K562 (cell line): ENCODE measurements around the gene OPCML. TPM values are rescaled to one million over a fixed set of nuclear protein-coding genes. Genes with fewer than 3 reads are reported as not detected.

Experiments
- ATAC-seq: fragments of 200-7000 bp; cut with Tn5 transposase; 3 replicates; pipeline ENCODE4 v1.9.1; 2020; ENCODE audit warnings: moderate library complexity
- BruUV-seq: library from RNA; stranded (reverse); fragments of 400-500 nt; replicated peaks from 2 replicates; lab custom pipeline; 2021; lab: Mats Ljungman, UMichigan
- CTCF ChIA-PET: fragments of 300-600 bp; formaldehyde crosslinking; extraction: SDS; loops from one replicate; lab custom pipeline; 2021; ENCODE audit warnings: low intra/inter-chr PET ratio; lab: Yijun Ruan, JAX
- POLR2A ChIA-PET: fragments of 300-600, 350-650 bp; sonication (Branson Sonifier 250); formaldehyde crosslinking; extraction: SDS; loops from one replicate; lab custom pipeline; 2021; ENCODE audit warnings: antibody characterized with exemption, inconsistent platforms; lab: Yijun Ruan, JAX
- DNase-seq, 4 experiments: peaks; one replicate each; pipeline versions ENCODE4 v3.0.0 to v3.0.0-alpha.2; 2011 to 2018; ENCODE audit warnings: low spot score in 3 of 4, mixed read lengths in 3 of 4; ENCODE audit errors: extremely low read depth in 1 of 4
- FAIRE-seq: peaks from 2 replicates; lab custom pipeline; 2011; peaks lifted over from hg19 to GRCh38; lab: Jason Lieb, UNC
- H2AFZ ChIP-seq: 2 replicates; pipeline ENCODE4 v1.6.0; 2011; ENCODE audit warnings: low read depth, low read length, control low read depth, inconsistent platforms
- H3K27ac ChIP-seq: fragments of 200-600 bp; 3 replicates; pipeline ENCODE4 v1.8.0; 2011; ENCODE audit warnings: low read depth, mild to moderate bottlenecking, control low read depth, inconsistent platforms, low read length, moderate library complexity, mixed read lengths; ENCODE audit errors: extremely low read depth
- H3K27me3 ChIP-seq, 2 experiments: fragments of 300-600 bp in 1 of 2; 2 replicates in 1 of 2; 3 replicates in 1 of 2; pipeline versions ENCODE4 v1.6.0 to v1.8.0; 2011; ENCODE audit warnings: inconsistent platforms in 2 of 2, low read length in 2 of 2, mild to moderate bottlenecking in 1 of 2, mixed read lengths in 1 of 2, moderate library complexity in 1 of 2; ENCODE audit not compliant: control insufficient read depth in 2 of 2, insufficient read depth in 2 of 2
- H3K36me3 ChIP-seq: fragments of 300-600 bp; 3 replicates; pipeline ENCODE4 v1.8.0; 2011; ENCODE audit warnings: mild to moderate bottlenecking, low read length, inconsistent platforms; ENCODE audit not compliant: control insufficient read depth, insufficient read depth
- H3K4me1 ChIP-seq, 2 experiments: fragments of 200-600 bp in 1 of 2; replicated peaks in 1 of 2; 2 replicates in 1 of 2; 3 replicates in 1 of 2; pipeline versions ENCODE4 v1.5.1 to v1.8.0; 2011; ENCODE audit warnings: inconsistent platforms in 2 of 2, low read length in 2 of 2, mild to moderate bottlenecking in 1 of 2, mixed read lengths in 1 of 2, moderate library complexity in 1 of 2; ENCODE audit not compliant: control insufficient read depth in 2 of 2, insufficient read depth in 2 of 2
- H3K4me2 ChIP-seq: 2 replicates; pipeline ENCODE4 v1.6.1; 2011; ENCODE audit warnings: low read length, control low read depth, inconsistent platforms, mixed read lengths; ENCODE audit not compliant: insufficient read depth
- H3K4me3 ChIP-seq: fragments of 200-600 bp; sonication (generic), shearing (Covaris generic); 2 replicates; pipeline ENCODE4 v1.5.1; 2016; ENCODE audit warnings: control low read depth, inconsistent platforms
- H3K79me2 ChIP-seq: fragments of 200-600 bp; 3 replicates; pipeline ENCODE4 v1.8.0; 2011; ENCODE audit warnings: low read length, inconsistent platforms; ENCODE audit not compliant: control insufficient read depth, insufficient read depth
- H3K9ac ChIP-seq, 2 experiments: 2 replicates each; pipeline versions ENCODE4 v1.6.0 to v1.6.1; 2011; ENCODE audit warnings: low read depth in 2 of 2, low read length in 2 of 2, control low read depth in 1 of 2, inconsistent platforms in 1 of 2, mild to moderate bottlenecking in 1 of 2, mixed read lengths in 1 of 2; ENCODE audit not compliant: insufficient read depth in 1 of 2
- H3K9me1 ChIP-seq: one replicate; pipeline ENCODE4 v1.6.0; 2011; ENCODE audit warnings: inconsistent platforms, mild to moderate bottlenecking, low read length, moderate library complexity; ENCODE audit not compliant: control insufficient read depth, insufficient read depth
- H3K9me3 ChIP-seq: replicated peaks from 2 replicates; pipeline ENCODE4 v1.5.1; 2011; ENCODE audit warnings: low read depth, low read length, inconsistent platforms; ENCODE audit not compliant: control insufficient read depth, insufficient read depth
- H4K20me1 ChIP-seq: replicated peaks from 2 replicates; pipeline ENCODE4 v1.6.1; 2011; ENCODE audit warnings: low read length, inconsistent platforms, mixed read lengths; ENCODE audit not compliant: control insufficient read depth, insufficient read depth
- AFF1 ChIP-seq, 2 experiments: fragments of 450-650 bp; IDR thresholded peaks; 2 replicates each; pipeline ENCODE4 v1.6.1; 2018; ENCODE audit warnings: mild to moderate bottlenecking in 2 of 2, low read depth in 1 of 2; ENCODE audit not compliant: partially characterized antibody in 2 of 2
- ASH1L ChIP-seq: fragments of 450-650 bp; IDR thresholded peaks from 2 replicates; pipeline ENCODE4 v1.6.1; 2018; ENCODE audit warnings: borderline replicate concordance, mild to moderate bottlenecking, low read depth; ENCODE audit not compliant: partially characterized antibody
- MCM2 ChIP-seq: fragments of 450-650 bp; IDR thresholded peaks from 2 replicates; pipeline ENCODE4 v1.6.1; 2017; ENCODE audit warnings: low read depth, mild to moderate bottlenecking
- MIER1 ChIP-seq: fragments of 450-650 bp; IDR thresholded peaks from 2 replicates; pipeline ENCODE4 v1.6.1; 2016; ENCODE audit warnings: antibody characterized with exemption, mild to moderate bottlenecking, low read depth
- RREB1 ChIP-seq: fragments of 250-450 bp; sonication (Bioruptor Pico); IDR thresholded peaks from 2 replicates; pipeline ENCODE4 v1.4.0; 2020
- SLC30A9 ChIP-seq: fragments of 250-450 bp; sonication (Bioruptor Pico); IDR thresholded peaks from 2 replicates; pipeline ENCODE4 v1.8.0; 2022; ENCODE audit warnings: mild to moderate bottlenecking, moderate library complexity
- ZNF551 ChIP-seq: fragments of 250-450 bp; sonication (Bioruptor Pico); IDR thresholded peaks from 2 replicates; pipeline ENCODE4 v1.5.0; 2021; ENCODE audit warnings: mild to moderate bottlenecking, moderate library complexity
- ZNF639 ChIP-seq, 2 experiments: fragments of 200-800 bp in 1 of 2; sonication (Bioruptor generic) in 1 of 2; sonication (generic) in 1 of 2; formaldehyde crosslinking in 1 of 2; IDR thresholded peaks in 1 of 2; conservative IDR thresholded peaks in 1 of 2; 2 replicates each; pipeline versions ENCODE4 v1.5.0 to v1.6.1; 2016 to 2020; ENCODE audit warnings: missing compliant biosample characterization in 1 of 2, missing genetic modification characterization in 1 of 2, missing genetic modification reagents in 1 of 2
- WGBS: fragments of 100-300 bp; shearing (Covaris generic); methylation state at CpG from one replicate; pipeline ENCODE4 v1.1.6; 2016; ENCODE audit warnings: low coverage, mixed read lengths; ENCODE audit not compliant: insufficient coverage; ENCODE audit errors: missing lambda C conversion rate; 5-methylcytosine and 5-hydroxymethylcytosine counted together
- in situ Hi-C: fragments of 300-500 bp; cut with MboI; formaldehyde crosslinking; loops from 4 replicates; pipeline ENCODE4 v1.15.0; 2018; ENCODE audit warnings: inconsistent platforms, mixed read lengths
- intact Hi-C: fragments of 100-400 bp; cut with micrococcal nuclease; formaldehyde crosslinking; loops from 2 replicates; pipeline ENCODE4 v1.14.2; 2022
- polyA plus RNA-seq, 8 experiments: library from polyadenylated mRNA; depleted of rRNA in 4 of 8; stranded (reverse) in 5 of 8; unstranded in 3 of 8; fragments of >200 nt; fragmentation: Nextera tagmentation in 2 of 8; fragmentation: Illumina TruSeq in 1 of 8; extraction: Ambion mirVana in 2 of 8; extraction: Trizol in 1 of 8; gene quantifications; 2 replicates each; pipeline versions ENCODE4 v1.2.1 to v1.2.3, GENCODE V29; 2011 to 2014; ENCODE audit warnings: inconsistent platforms in 1 of 8, missing spikeins in 1 of 8
- total RNA-seq, 7 experiments: library from RNA; depleted of rRNA in 6 of 7; stranded (reverse); fragments of >200 nt in 6 of 7; fragmentation: Illumina TruSeq in 2 of 7; extraction: Trizol in 2 of 7; gene quantifications; 2 replicates each; pipeline versions ENCODE4 v1.2.1 to v1.2.3, GENCODE V29; 2011 to 2021; ENCODE audit warnings: low replicate concordance in 1 of 7
- TF ChIP-seq, protein P1 (sequence below): IDR thresholded peaks from 2 replicates; pipeline ENCODE4 v1.6.1; 2014; ENCODE audit warnings: antibody characterized with exemption

OPCML gene
- total and polyA plus RNA-seq, 9 of the 15 experiments (the other 6 are each of a cell fraction or from before 2014, with no cell fraction given): not detected

DNA sequence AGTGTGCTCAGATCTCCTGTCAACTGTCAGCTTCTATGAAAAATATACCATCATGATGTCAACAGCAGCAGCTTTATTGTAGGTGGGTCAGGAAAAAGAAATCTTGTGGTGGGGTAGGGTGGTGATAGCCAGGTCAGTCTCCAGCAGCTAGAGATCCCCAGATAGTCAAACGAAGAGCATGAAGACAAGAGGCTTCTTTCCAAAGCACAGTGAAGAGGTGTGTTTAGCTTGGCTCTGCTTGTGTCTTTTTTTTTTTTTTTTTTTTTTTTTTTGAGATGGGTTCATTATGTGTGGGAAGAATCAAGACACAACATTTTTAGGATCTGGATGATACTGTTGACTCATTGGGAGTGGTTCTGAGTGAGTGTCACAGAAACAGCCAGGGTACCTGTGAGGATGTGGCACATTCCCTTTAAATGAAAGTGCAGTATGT lies 1086.4 kb downstream of the OPCML start:
- 0% methylated on average over 1 of the region's 1 CpG for WGBS
- Histone ChIP-seq H4K20me1 (no peaks in the 10 kb centered on the region), H3K79me2 (no peaks in the 10 kb centered on the region), H3K9me3 (no peaks in the 10 kb centered on the region; the same call in 1 of the 2 replicates), H3K36me3 (no peaks in the 10 kb centered on the region), H3K4me1 (no peaks in the 10 kb centered on the region), H3K27me3 (no peaks in the 10 kb centered on the region), H3K9me1 (no peaks in the 10 kb centered on the region), H3K27ac (no peak overlapping the region), H3K4me3 (no peak overlapping the region), H3K4me2 (no peak overlapping the region), H3K9ac (no peak overlapping the region), H2AFZ (no peak overlapping the region)
- intact Hi-C loops (no loop called here), in situ Hi-C loops (no loop called here)
- ATAC-seq (no peak), FAIRE-seq (no peak), DNase-seq (no peak)
- CTCF ChIA-PET: no interaction called here
- POLR2A ChIA-PET: no interaction called here
- BruUV-seq: no TSS peak
- TF ChIP-seq MCM2 (no peak), RREB1 (CRISPR knock-in tag) (no peak), ZNF551 (CRISPR knock-in tag) (no peak), ZNF639 (CRISPR knock-in tag; conservative IDR thresholded peaks at IDR 0.05 in 1 of 2, IDR thresholded peaks at IDR 0.05 in 1 of 2) (no peak), MIER1 (no peak), AFF1 (IDR thresholded peaks at IDR 0.05; ENCODE audit: low read depth in 1 of 2, partially characterized antibody in 2 of 2) (no peak), SLC30A9 (CRISPR knock-in tag) (no peak), ASH1L (no peak)
- TF ChIP-seq, protein P1, sequence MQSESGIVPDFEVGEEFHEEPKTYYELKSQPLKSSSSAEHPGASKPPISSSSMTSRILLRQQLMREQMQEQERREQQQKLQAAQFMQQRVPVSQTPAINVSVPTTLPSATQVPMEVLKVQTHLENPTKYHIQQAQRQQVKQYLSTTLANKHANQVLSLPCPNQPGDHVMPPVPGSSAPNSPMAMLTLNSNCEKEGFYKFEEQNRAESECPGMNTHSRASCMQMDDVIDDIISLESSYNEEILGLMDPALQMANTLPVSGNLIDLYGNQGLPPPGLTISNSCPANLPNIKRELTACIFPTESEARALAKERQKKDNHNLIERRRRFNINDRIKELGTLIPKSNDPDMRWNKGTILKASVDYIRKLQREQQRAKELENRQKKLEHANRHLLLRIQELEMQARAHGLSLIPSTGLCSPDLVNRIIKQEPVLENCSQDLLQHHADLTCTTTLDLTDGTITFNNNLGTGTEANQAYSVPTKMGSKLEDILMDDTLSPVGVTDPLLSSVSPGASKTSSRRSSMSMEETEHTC: no peak
